AG09309 (cell line): ENCODE results near the gene NELL2.
"Not testable (repeated sequence)": the region's sequence is repeated elsewhere in the genome, so short reads cannot be mapped to it uniquely, and the experiment has no call there.

Source experiments
- DNase-seq: peaks from one replicate; pipeline ENCODE4 v3.0.0-alpha.2; 2010; ENCODE audit warnings: low read depth
- H3K4me3 ChIP-seq: 2 replicates; pipeline ENCODE4 v1.5.1; 2011; ENCODE audit warnings: mild to moderate bottlenecking, low read depth, low read length, moderate library complexity; ENCODE audit not compliant: control insufficient read depth
- CTCF ChIP-seq: IDR thresholded peaks from 2 replicates; pipeline ENCODE4 v1.5.1; 2011; ENCODE audit warnings: mild to moderate bottlenecking, low read depth, low read length, inconsistent platforms; ENCODE audit not compliant: insufficient read depth, control insufficient read depth; ENCODE audit errors: missing control alignments

The NELL2 gene

GRCh38 chr12:44827832-44828438 lies 48.2 kb downstream of the NELL2 start:
- no peak for TF ChIP-seq CTCF
- DNase-seq: no peak
- H3K4me3 ChIP-seq: no peak overlapping the region

GRCh38 chr12:44821702-44822101 lies 54.4 kb downstream of the NELL2 start:
- H3K4me3 ChIP-seq, DNase-seq: not testable (repeated sequence)

GRCh38 chr12:44819884-44820283 lies 56.2 kb downstream of the NELL2 start:
- no peak for TF ChIP-seq CTCF
- no peak for DNase-seq
- H3K4me3 ChIP-seq: no peak overlapping the region

- TF ChIP-seq CTCF: no peak
- no peak overlapping the region for H3K4me3 ChIP-seq
- no peak for DNase-seq
Observed at GRCh38 chr12:44817687-44818086, 58.4 kb downstream of the NELL2 start.

- TF ChIP-seq CTCF: no peak
- no peak for DNase-seq
- no peak overlapping the region for H3K4me3 ChIP-seq
Observed at GRCh38 chr12:44816446-44817017, 59.6 kb downstream of the NELL2 start.

- H3K4me3 ChIP-seq: no peak overlapping the region
- TF ChIP-seq CTCF: no peak
- no peak for DNase-seq
Observed at GRCh38 chr12:44812062-44812461, 64.1 kb downstream of the NELL2 start.

- no peak overlapping the region for H3K4me3 ChIP-seq
- no peak for TF ChIP-seq CTCF
- DNase-seq: no peak
Observed at GRCh38 chr12:44804068-44804467, 72.0 kb downstream of the NELL2 start.
